HL-60 (cell line): Measurements from ENCODE around the gene ANXA7.

Source experiments
- POLR2AphosphoS5 ChIP-seq: IDR thresholded peaks from 2 replicates; pipeline ENCODE4 v1.6.1; 2012; ENCODE audit warnings: low read depth
- TF ChIP-seq, protein P1 (sequence below): IDR thresholded peaks from one replicate; pipeline ENCODE4 v1.5.1; 2011; ENCODE audit warnings: low read length, control low read depth, inconsistent platforms; ENCODE audit not compliant: insufficient read depth

DNA sequence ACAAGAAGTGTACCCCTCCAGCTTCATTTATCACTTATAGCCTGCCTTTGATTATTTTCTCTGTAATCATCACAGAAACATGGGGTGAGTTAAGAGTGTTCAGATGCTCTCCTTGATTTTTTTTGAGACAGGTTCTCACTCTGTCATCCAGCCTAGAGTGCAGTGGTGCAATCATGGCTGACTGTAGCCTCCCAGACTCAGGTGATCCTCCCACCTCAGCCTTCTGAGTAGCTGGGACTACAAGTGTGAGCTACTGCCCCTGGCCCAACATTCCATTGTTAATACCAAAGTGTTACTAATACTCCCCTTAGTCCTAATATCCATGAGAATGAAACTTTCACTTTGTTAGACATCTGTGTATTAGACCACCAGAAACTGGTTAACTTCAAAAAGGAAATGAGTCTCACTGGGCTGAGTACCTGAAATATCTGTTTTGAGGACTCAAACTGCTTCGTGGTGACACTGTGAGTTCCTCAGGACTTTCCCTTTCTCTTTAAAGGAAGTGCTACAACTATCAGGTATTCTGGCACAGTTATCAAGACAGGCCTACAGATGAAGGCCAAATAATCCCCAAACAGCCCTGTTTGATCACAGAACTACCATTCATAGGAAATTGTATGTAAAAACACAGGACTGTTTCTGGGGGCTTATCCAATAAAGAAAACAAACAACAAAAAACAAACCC is 34.7 kb downstream of the ANXA7 start:
- TF ChIP-seq, protein P1, sequence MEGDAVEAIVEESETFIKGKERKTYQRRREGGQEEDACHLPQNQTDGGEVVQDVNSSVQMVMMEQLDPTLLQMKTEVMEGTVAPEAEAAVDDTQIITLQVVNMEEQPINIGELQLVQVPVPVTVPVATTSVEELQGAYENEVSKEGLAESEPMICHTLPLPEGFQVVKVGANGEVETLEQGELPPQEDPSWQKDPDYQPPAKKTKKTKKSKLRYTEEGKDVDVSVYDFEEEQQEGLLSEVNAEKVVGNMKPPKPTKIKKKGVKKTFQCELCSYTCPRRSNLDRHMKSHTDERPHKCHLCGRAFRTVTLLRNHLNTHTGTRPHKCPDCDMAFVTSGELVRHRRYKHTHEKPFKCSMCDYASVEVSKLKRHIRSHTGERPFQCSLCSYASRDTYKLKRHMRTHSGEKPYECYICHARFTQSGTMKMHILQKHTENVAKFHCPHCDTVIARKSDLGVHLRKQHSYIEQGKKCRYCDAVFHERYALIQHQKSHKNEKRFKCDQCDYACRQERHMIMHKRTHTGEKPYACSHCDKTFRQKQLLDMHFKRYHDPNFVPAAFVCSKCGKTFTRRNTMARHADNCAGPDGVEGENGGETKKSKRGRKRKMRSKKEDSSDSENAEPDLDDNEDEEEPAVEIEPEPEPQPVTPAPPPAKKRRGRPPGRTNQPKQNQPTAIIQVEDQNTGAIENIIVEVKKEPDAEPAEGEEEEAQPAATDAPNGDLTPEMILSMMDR, result no peak
- TF ChIP-seq POLR2AphosphoS5, result no peak
